C4-2B (cell line): ENCODE results near the gene ARVCF.

Source experiments
- ZFX ChIP-seq: fragments of 450-650 bp; IDR thresholded peaks from 2 replicates; pipeline ENCODE4 v1.6.1; 2017
- TF ChIP-seq, protein P1 (sequence below): fragments of 450-650 bp; conservative IDR thresholded peaks from 2 replicates; pipeline ENCODE4 v1.5.1; 2017; ENCODE audit warnings: mild to moderate bottlenecking

DNA sequence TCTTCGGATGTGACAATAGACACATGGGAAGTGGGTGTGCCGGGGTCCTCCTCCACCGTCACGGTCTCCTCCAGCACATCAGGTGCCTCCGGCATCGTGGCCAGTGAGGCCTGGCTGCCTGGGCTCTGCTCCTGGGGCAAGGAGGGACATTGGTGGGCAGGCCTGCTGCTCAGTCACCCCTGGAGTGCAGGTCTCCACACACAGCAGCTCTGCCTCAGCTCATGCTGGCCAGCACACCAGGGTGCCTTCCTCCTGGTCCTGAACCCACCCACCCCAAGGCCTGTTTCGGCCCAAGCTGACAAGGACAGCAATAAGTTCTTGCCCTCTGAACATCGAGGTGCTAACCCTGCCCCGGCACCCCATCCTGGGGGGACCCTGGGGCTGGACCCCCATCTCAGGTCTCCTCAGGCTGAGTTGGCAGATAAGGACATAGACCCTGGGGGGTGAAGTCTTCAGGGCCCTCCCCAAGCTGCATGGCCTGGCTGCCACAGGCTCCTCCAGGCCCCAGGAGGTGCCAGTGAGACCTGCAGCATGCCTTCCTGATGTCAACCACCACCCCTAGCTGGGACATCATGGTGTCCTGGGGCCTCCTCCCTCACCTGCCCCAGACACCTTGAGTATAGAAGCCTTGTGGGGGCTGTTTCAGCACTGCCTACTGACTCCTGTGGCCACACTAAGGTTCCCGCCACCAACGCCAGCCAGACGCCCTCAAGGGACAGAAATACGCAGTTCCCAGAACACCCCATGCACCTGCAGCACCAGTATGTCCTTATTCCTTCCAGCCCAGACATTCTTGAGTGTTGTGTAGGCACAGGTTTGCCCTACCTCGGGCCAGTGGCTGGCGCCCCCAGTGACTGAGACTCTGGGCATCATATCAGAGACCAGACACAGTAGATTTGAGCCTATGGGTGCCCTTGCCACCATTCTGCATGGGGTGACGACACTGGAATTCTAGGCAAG, 34.4 kb downstream of the ARVCF start:
- TF ChIP-seq, protein P1, sequence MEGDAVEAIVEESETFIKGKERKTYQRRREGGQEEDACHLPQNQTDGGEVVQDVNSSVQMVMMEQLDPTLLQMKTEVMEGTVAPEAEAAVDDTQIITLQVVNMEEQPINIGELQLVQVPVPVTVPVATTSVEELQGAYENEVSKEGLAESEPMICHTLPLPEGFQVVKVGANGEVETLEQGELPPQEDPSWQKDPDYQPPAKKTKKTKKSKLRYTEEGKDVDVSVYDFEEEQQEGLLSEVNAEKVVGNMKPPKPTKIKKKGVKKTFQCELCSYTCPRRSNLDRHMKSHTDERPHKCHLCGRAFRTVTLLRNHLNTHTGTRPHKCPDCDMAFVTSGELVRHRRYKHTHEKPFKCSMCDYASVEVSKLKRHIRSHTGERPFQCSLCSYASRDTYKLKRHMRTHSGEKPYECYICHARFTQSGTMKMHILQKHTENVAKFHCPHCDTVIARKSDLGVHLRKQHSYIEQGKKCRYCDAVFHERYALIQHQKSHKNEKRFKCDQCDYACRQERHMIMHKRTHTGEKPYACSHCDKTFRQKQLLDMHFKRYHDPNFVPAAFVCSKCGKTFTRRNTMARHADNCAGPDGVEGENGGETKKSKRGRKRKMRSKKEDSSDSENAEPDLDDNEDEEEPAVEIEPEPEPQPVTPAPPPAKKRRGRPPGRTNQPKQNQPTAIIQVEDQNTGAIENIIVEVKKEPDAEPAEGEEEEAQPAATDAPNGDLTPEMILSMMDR, result no peak
- TF ChIP-seq ZFX, result no peak
